Fibroblast of lung (primary cell): ENCODE results near the gene BLOC1S3. TPM values are rescaled to one million over a fixed set of nuclear protein-coding genes. Genes with fewer than 3 reads are reported as not detected.

Experiments used
- DNase-seq, 2 donors: peaks; one replicate each; pipeline versions ENCODE4 v3.0.0 to v3.0.0-alpha.2; 2010; ENCODE audit warnings: low read depth in 2 of 2
- H2AFZ ChIP-seq: 2 replicates; pipeline ENCODE4 v1.5.1; 2012; ENCODE audit warnings: low read length, control low read depth, inconsistent platforms
- H3K27ac ChIP-seq: 2 replicates; pipeline ENCODE4 v1.5.1; 2011; ENCODE audit warnings: low read length, control low read depth; ENCODE audit not compliant: insufficient read depth
- H3K27me3 ChIP-seq: 2 replicates; pipeline ENCODE4 v1.5.1; 2011; ENCODE audit warnings: mild to moderate bottlenecking, low read length; ENCODE audit not compliant: control insufficient read depth, insufficient read depth
- H3K36me3 ChIP-seq: 2 replicates; pipeline ENCODE4 v1.5.1; 2011; ENCODE audit warnings: low read length; ENCODE audit not compliant: control insufficient read depth, insufficient read depth
- H3K4me1 ChIP-seq: 2 replicates; pipeline ENCODE4 v1.5.1; 2011; ENCODE audit warnings: low read length; ENCODE audit not compliant: control insufficient read depth, insufficient read depth; ENCODE audit errors: extremely low read depth
- H3K4me2 ChIP-seq: 2 replicates; pipeline ENCODE4 v1.5.1; 2011; ENCODE audit warnings: low read length, control low read depth; ENCODE audit not compliant: insufficient read depth; ENCODE audit errors: extremely low read depth
- H3K4me3 ChIP-seq, 4 experiments: fragments of 200-600 bp in 1 of 4; sonication (generic) in 1 of 4; replicated peaks in 1 of 4; 2 replicates each; pipeline ENCODE4 v1.5.1; 2011 to 2016; ENCODE audit warnings: low read length in 4 of 4, low read depth in 3 of 4, mild to moderate bottlenecking in 3 of 4, control low read depth in 2 of 4, inconsistent platforms in 1 of 4, mixed read lengths in 1 of 4; ENCODE audit not compliant: insufficient read depth in 1 of 4; ENCODE audit errors: control extremely low read depth in 1 of 4
- H3K79me2 ChIP-seq: 2 replicates; pipeline ENCODE4 v1.5.1; 2012; ENCODE audit warnings: mild to moderate bottlenecking, low read length, inconsistent platforms; ENCODE audit not compliant: control insufficient read depth, insufficient read depth
- H3K9ac ChIP-seq: 2 replicates; pipeline ENCODE4 v1.5.1; 2011; ENCODE audit warnings: mild to moderate bottlenecking, low read length, control low read depth; ENCODE audit not compliant: insufficient read depth
- H3K9me3 ChIP-seq: 2 replicates; pipeline ENCODE4 v1.5.1; 2012; ENCODE audit warnings: low read depth, low read length; ENCODE audit not compliant: control insufficient read depth, insufficient read depth
- H4K20me1 ChIP-seq: 2 replicates; pipeline ENCODE4 v1.5.1; 2011; ENCODE audit warnings: low read length; ENCODE audit not compliant: control insufficient read depth, insufficient read depth; ENCODE audit errors: extremely low read depth
- EZH2 ChIP-seq: IDR thresholded peaks from 2 replicates; pipeline ENCODE4 v1.5.1; 2012; ENCODE audit warnings: low read length, control low read depth, mild to moderate bottlenecking; ENCODE audit errors: missing control alignments
- polyA plus RNA-seq, 2 donors: library from polyadenylated mRNA; depleted of rRNA in 1 of 2; stranded (reverse) in 1 of 2; unstranded in 1 of 2; fragments of >200 nt; gene quantifications; 2 replicates each; pipeline ENCODE4 v1.2.1, GENCODE V29; 2011 to 2012; ENCODE audit warnings: missing spikeins in 1 of 2
- total RNA-seq: library from RNA; depleted of rRNA; stranded (reverse); fragments of >200 nt; gene quantifications from 2 replicates; pipeline ENCODE4 v1.2.1, GENCODE V29; 2014
- TF ChIP-seq, protein P1 (sequence below), 2 donors: IDR thresholded peaks in 1 of 2; conservative IDR thresholded peaks in 1 of 2; 1 replicate in 1 of 2; 2 replicates in 1 of 2; pipeline ENCODE4 v1.5.1; 2011 to 2012; ENCODE audit warnings: low read length in 2 of 2, control low read depth in 1 of 2, inconsistent platforms in 1 of 2, low read depth in 1 of 2, mild to moderate bottlenecking in 1 of 2

BLOC1S3 gene
- total and polyA plus RNA-seq, 2 donors (not counting 1 experiment from before 2014, with no cell fraction given) = 3.8 to 5.6 TPM

DNA sequence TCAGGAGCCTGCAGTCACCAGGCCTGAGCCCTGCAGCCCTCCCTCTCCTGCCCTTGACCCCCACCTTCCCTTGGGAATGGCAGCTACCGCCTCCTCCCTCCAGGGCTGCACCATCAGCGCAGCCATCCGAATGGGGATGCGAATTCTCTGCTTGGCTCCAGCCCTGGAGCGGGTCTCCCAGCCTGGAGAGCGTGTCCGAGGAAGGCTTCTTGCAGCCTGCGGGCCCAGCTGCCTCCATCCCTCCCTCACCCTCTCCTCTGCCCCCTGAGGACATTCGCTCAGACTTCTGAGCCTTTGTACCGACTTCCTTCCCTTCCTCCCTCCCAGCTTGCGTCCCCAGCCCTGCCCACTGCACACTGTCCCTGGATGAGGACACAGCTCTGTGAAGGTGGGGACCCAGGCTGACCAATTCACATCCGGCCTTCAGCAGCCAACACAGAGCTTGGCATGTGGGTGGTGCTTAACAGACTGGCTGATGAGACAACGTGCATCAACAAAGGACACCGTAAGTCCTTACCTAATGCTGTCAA is 11.8 kb upstream of the BLOC1S3 start:
- no peak overlapping the region for H3K9ac ChIP-seq
- H3K79me2 ChIP-seq = no peaks in the 10 kb centered on the region
- H3K27ac ChIP-seq = no peak overlapping the region
- no peak overlapping the region for H2AFZ ChIP-seq
- H3K4me3 ChIP-seq = no peak overlapping the region
- TF ChIP-seq EZH2 = no peak
- TF ChIP-seq, protein P1, sequence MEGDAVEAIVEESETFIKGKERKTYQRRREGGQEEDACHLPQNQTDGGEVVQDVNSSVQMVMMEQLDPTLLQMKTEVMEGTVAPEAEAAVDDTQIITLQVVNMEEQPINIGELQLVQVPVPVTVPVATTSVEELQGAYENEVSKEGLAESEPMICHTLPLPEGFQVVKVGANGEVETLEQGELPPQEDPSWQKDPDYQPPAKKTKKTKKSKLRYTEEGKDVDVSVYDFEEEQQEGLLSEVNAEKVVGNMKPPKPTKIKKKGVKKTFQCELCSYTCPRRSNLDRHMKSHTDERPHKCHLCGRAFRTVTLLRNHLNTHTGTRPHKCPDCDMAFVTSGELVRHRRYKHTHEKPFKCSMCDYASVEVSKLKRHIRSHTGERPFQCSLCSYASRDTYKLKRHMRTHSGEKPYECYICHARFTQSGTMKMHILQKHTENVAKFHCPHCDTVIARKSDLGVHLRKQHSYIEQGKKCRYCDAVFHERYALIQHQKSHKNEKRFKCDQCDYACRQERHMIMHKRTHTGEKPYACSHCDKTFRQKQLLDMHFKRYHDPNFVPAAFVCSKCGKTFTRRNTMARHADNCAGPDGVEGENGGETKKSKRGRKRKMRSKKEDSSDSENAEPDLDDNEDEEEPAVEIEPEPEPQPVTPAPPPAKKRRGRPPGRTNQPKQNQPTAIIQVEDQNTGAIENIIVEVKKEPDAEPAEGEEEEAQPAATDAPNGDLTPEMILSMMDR (conservative IDR thresholded peaks at IDR 0.05 in 1 of 2, IDR thresholded peaks at IDR 0.05 in 1 of 2; ENCODE audit: low read depth in 1 of 2, low read length in 2 of 2) = no peak
- no peaks in the 10 kb centered on the region for H3K27me3 ChIP-seq
- H3K4me2 ChIP-seq = no peak overlapping the region
- H4K20me1 ChIP-seq = no peaks in the 10 kb centered on the region
- DNase-seq = no peak
- H3K9me3 ChIP-seq = no peaks in the 10 kb centered on the region
- no peaks in the 10 kb centered on the region for H3K36me3 ChIP-seq
- H3K4me1 ChIP-seq = no peaks in the 10 kb centered on the region

DNA sequence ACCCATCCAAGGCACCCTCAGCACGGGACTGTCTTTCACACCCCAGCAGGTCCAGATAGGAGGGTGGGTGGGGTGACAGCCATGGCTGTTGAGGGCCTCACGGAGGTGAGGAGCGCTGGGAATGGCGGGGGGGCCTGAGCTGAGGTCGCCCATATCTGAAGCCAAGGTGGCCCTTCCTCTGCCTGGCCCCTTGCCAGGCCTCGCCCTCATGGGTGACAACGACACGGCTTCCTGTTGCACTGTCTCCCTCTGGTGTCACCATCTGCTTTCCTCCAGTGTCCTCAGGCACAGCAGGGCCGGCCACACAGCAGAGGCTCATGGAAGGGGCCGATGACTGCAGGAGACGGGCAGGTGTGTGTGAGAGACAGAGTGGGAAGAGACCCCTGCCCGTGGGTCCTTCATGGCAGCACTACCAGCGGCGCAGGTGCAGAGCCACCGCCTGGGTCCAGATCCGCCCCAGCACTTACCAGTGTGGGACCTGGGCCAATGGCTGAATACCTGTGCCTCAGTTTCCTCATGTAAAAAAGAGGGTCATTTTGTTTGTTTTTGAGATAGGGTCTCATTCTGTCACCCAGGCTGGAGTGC is 9.7 kb upstream of the BLOC1S3 start:
- H4K20me1 ChIP-seq = no peaks in the 10 kb centered on the region
- no peaks in the 10 kb centered on the region for H3K27me3 ChIP-seq
- no peak overlapping the region for H3K4me3 ChIP-seq
- no peak overlapping the region for H3K9ac ChIP-seq
- TF ChIP-seq, protein P1 (conservative IDR thresholded peaks at IDR 0.05 in 1 of 2, IDR thresholded peaks at IDR 0.05 in 1 of 2; ENCODE audit: low read depth in 1 of 2, low read length in 2 of 2) = no peak
- TF ChIP-seq EZH2 = no peak
- no peak overlapping the region for H2AFZ ChIP-seq
- no peaks in the 10 kb centered on the region for H3K79me2 ChIP-seq
- no peak overlapping the region for H3K27ac ChIP-seq
- H3K36me3 ChIP-seq = no peaks in the 10 kb centered on the region
- H3K9me3 ChIP-seq = no peaks in the 10 kb centered on the region
- DNase-seq = no peak
- H3K4me1 ChIP-seq = no peaks in the 10 kb centered on the region
- H3K4me2 ChIP-seq = no peak overlapping the region

DNA sequence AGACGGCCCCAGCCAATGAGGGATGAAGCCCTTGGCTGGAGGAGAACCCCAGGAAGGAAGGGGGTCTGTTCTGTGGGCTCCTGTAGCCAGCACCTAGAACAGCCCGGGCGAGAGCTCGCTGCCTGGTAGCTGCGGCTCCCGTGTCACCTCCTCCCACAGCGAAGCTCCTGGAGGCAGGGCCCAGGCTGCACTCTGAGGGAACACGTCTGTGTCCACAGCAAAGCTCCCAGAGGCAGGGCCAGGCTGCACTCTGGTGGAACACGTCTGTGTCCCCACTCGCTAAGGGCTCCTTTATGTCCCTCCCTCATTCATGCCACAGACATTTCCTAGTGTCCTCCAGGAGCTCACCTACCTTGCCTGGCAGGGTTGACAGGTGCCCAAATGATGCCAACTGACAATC is 9.0 kb upstream of the BLOC1S3 start:
- Histone ChIP-seq H3K4me1 (no peaks in the 10 kb centered on the region), H3K9ac (no peak overlapping the region), H3K4me2 (no peak overlapping the region), H2AFZ (no peak overlapping the region), H3K4me3 (no peak overlapping the region), H4K20me1 (no peaks in the 10 kb centered on the region), H3K27me3 (no peaks in the 10 kb centered on the region), H3K79me2 (no peaks in the 10 kb centered on the region), H3K36me3 (no peaks in the 10 kb centered on the region), H3K27ac (no peak overlapping the region), H3K9me3 (no peaks in the 10 kb centered on the region)
- DNase-seq = no peak
- no peak for TF ChIP-seq EZH2
- TF ChIP-seq, protein P1 (conservative IDR thresholded peaks at IDR 0.05 in 1 of 2, IDR thresholded peaks at IDR 0.05 in 1 of 2; ENCODE audit: low read depth in 1 of 2, low read length in 2 of 2) = no peak
